COLO668 (cell line): ENCODE measurements around the gene ADRB1.

Source experiments
- DNase-seq: peaks from one replicate; lab custom pipeline; 2025; ENCODE audit not compliant: unreplicated experiment; lab: John Stamatoyannopoulos, UW

Gene ADRB1

GRCh38 chr10:114026189-114027040 is 17.3 kb upstream of the ADRB1 start:
- DNase-seq: no peak

- DNase-seq: no peak
Observed at GRCh38 chr10:114027041-114027394, 16.6 kb upstream of the ADRB1 start.

- DNase-seq: no peak
Observed at GRCh38 chr10:114027951-114028350, 15.7 kb upstream of the ADRB1 start.

GRCh38 chr10:114028425-114028824 is 15.2 kb upstream of the ADRB1 start:
- no peak for DNase-seq

GRCh38 chr10:114029655-114030054 is 14.0 kb upstream of the ADRB1 start:
- DNase-seq: no peak

- DNase-seq: no peak
Observed at GRCh38 chr10:114030140-114030539, 13.5 kb upstream of the ADRB1 start.

GRCh38 chr10:114031073-114031972 is 12.3 kb upstream of the ADRB1 start:
- no peak for DNase-seq

- DNase-seq: no peak
Observed at GRCh38 chr10:114033566-114033965, 10.1 kb upstream of the ADRB1 start.

- no peak for DNase-seq
Observed at GRCh38 chr10:114034923-114035645, 8.6 kb upstream of the ADRB1 start.

GRCh38 chr10:114035791-114036190 is 7.9 kb upstream of the ADRB1 start:
- no peak for DNase-seq

- no peak for DNase-seq
Observed at GRCh38 chr10:114038819-114039218, 4.8 kb upstream of the ADRB1 start.

- no peak for DNase-seq
Observed at GRCh38 chr10:114041166-114041565, 2.5 kb upstream of the ADRB1 start.

- peak; percentile 36 for DNase-seq
Observed at GRCh38 chr10:114042895-114043531, 653 bp upstream of the ADRB1 start.

- DNase-seq: peak; percentile 40
Observed at GRCh38 chr10:114044247-114045135, 825 bp downstream of the ADRB1 start.

- peak; percentile 81 for DNase-seq
Observed at GRCh38 chr10:114045136-114046086, 1.7 kb downstream of the ADRB1 start.

GRCh38 chr10:114046087-114046458 is 2.4 kb downstream of the ADRB1 start:
- DNase-seq: peak; percentile 1

- no peak for DNase-seq
Observed at GRCh38 chr10:114048472-114048871, 4.8 kb downstream of the ADRB1 start.

- no peak for DNase-seq
Observed at GRCh38 chr10:114051714-114052113, 8.0 kb downstream of the ADRB1 start.

GRCh38 chr10:114052255-114052654 is 8.6 kb downstream of the ADRB1 start:
- no peak for DNase-seq
